ENCODE measurements around the gene STRN.
"Not testable (repeated sequence)": the region's sequence is repeated elsewhere in the genome, so short reads cannot be mapped to it uniquely, and the experiment has no call there.

STRN gene

DNA sequence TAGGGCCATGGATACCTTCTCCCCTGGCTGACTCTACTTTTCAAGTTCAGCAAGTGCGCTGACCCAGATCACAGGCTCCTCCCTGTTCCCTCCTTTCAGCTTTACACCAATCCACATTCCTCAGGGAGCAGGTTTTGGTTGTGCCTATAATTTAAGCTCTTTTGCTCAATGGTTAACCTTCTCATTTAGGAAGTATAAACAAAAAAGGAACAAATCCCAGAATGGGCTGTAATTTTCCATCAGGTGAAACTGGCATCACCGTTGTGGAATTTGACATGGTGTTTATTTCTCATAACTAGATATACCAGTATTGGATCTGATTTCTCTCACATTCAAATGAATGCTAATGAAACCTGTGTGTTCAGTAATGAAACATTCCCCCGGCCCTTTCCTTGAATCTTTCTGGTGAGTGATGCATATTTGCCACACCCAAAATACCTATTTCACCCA lies 13.6 kb downstream of the STRN start:
- TF ChIP-seq, protein P1, sequence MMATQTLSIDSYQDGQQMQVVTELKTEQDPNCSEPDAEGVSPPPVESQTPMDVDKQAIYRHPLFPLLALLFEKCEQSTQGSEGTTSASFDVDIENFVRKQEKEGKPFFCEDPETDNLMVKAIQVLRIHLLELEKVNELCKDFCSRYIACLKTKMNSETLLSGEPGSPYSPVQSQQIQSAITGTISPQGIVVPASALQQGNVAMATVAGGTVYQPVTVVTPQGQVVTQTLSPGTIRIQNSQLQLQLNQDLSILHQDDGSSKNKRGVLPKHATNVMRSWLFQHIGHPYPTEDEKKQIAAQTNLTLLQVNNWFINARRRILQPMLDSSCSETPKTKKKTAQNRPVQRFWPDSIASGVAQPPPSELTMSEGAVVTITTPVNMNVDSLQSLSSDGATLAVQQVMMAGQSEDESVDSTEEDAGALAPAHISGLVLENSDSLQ (IDR thresholded peaks at IDR 0.05), result no peak
- TF ChIP-seq FOXK2 (IDR thresholded peaks at IDR 0.05) (no peak), L3MBTL2 (conservative IDR thresholded peaks at IDR 0.05) (no peak), SP1 (IDR thresholded peaks at IDR 0.05) (no peak), ELF4 (IDR thresholded peaks at IDR 0.05) (no peak), FOXA1 (IDR thresholded peaks at IDR 0.05) (no peak), BHLHE40 (IDR thresholded peaks at IDR 0.05; ENCODE audit: borderline replicate concordance) (no peak), CTBP1 (IDR thresholded peaks at IDR 0.05; ENCODE audit: borderline replicate concordance) (no peak)
- POLR2A ChIA-PET, result no interaction called here
- DNase-seq (ENCODE audit: extremely low spot score), result no peak
- CTCF ChIA-PET, result no interaction called here

DNA sequence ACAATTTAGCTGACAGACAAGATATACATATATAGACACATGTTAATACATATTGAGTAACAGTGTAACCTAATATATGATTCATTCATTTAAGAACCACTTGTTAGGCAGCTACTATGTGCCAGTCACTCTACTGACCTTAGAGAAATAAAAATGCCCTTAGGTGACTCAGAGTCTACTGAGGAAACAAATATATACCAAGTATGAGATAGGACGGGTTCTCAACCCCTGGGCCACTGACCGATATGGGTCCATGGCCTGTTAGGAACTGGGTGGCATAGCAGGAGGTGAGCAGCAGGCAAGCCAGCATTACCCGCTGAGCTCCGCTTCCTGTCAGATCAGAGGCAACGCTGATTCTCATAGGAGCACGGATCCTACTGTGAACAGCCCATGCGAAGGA lies 14.8 kb downstream of the STRN start:
- ChIA-PET CTCF (no interaction called here), POLR2A (interaction anchor here (1.3 kb wide), 1 partner anchor 15 kb away, joined by 6 read pairs; the partner anchor contains the start of gene STRN)
- TF ChIP-seq ZNF384 (IDR thresholded peaks at IDR 0.05) (no peak), FOXK2 (IDR thresholded peaks at IDR 0.05) (no peak), SUZ12 (IDR thresholded peaks at IDR 0.05) (no peak), ELF4 (IDR thresholded peaks at IDR 0.05) (no peak)
- no peak for DNase-seq (ENCODE audit: extremely low spot score)

DNA sequence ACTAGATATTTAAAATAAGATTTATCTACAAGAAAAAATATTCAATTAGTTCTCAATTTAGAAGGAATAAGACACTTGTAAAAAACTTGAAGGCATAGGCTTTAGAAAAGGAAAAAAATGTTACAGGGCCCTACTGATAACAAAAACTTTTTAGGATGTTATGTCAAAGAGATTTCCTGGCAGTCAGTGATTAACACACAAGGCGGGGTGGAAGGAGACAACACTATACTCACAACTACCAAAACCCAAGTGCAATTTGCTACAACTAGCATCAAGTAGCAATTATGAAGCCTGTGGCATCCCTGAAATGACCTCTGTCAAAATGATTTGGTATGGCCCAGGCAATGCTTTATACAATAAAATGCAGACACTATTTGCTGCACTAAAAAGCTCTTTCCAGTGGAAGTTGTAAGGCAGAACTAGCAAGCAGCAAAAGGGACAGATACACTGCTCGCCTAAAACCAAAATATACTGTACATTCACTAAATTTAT lies 15.3 kb downstream of the STRN start:
- TF ChIP-seq SP1 (IDR thresholded peaks at IDR 0.05), result no peak
- TF ChIP-seq FOXA1 (IDR thresholded peaks at IDR 0.05), result no peak
- TF ChIP-seq, protein P1 (IDR thresholded peaks at IDR 0.05), result no peak
- TF ChIP-seq TARDBP (IDR thresholded peaks at IDR 0.05), result no peak
- TF ChIP-seq BHLHE40 (IDR thresholded peaks at IDR 0.05; ENCODE audit: borderline replicate concordance), result no peak
- ChIA-PET CTCF (no interaction called here), POLR2A (interaction anchor here (1.3 kb wide), 1 partner anchor 15 kb away, joined by 6 read pairs; the partner anchor contains the start of gene STRN)
- no peak for DNase-seq (ENCODE audit: extremely low spot score)

DNA sequence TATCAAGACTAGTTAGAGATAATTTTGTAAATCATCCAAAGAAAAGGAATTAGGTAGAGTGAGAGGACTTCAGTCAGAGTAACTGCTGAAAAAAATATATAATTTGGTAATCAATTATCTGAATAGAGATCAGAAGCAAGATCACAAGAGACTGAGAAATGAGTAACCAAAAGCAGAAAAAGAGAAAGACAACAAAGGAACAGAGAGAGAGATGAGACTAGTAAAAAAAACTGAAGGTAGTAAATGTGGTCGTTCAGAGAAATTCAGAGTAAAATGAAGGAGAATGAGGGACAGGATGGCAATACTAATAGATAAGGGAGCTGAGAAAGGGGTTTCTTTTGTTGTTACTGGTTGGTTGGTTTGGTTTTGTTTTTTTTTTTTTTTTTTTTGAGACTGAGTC lies 16.5 kb downstream of the STRN start:
- POLR2A ChIA-PET, result no interaction called here
- TF ChIP-seq FOXM1 (IDR thresholded peaks at IDR 0.05; ENCODE audit: borderline replicate concordance), result no peak
- TF ChIP-seq HDGF (IDR thresholded peaks at IDR 0.05; ENCODE audit: borderline replicate concordance), result no peak
- TF ChIP-seq ARNT (IDR thresholded peaks at IDR 0.05), result no peak
- TF ChIP-seq SUZ12 (IDR thresholded peaks at IDR 0.05), result no peak
- TF ChIP-seq CTBP1 (IDR thresholded peaks at IDR 0.05; ENCODE audit: borderline replicate concordance), result no peak
- no peak for TF ChIP-seq L3MBTL2 (conservative IDR thresholded peaks at IDR 0.05)
- no peak for TF ChIP-seq ZNF384 (IDR thresholded peaks at IDR 0.05)
- no peak for TF ChIP-seq LEF1 (IDR thresholded peaks at IDR 0.05; ENCODE audit: borderline replicate concordance)
- TF ChIP-seq ELF4 (IDR thresholded peaks at IDR 0.05), result no peak
- TF ChIP-seq TARDBP (IDR thresholded peaks at IDR 0.05), result no peak
- no peak for TF ChIP-seq FOXA1 (IDR thresholded peaks at IDR 0.05)
- TF ChIP-seq BHLHE40 (IDR thresholded peaks at IDR 0.05; ENCODE audit: borderline replicate concordance), result no peak
- TF ChIP-seq FOXK2 (IDR thresholded peaks at IDR 0.05), result no peak
- TF ChIP-seq NFRKB (IDR thresholded peaks at IDR 0.05), result no peak
- TF ChIP-seq, protein P1 (IDR thresholded peaks at IDR 0.05), result no peak
- no peak for TF ChIP-seq SP1 (IDR thresholded peaks at IDR 0.05)
- no peak for DNase-seq (ENCODE audit: extremely low spot score)
- CTCF ChIA-PET, result no interaction called here

DNA sequence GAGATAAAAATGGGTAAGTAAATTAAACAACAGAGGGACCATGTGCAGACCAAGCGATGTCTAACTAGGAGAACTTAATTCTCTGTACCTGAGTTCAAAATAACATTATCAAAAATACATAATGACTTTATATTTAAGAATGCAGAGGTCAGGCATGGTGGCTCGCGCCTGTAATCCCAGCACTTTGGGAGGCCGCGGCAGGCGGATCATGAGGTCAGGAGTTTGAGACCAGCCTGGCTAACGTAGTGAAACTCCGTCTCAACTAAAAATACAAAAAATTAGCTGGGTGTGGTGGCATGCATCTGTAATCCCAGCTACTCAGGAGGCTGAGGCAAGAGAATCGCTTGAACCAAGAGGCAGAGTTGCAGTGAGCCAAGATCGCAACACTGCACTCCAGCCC lies 21.1 kb downstream of the STRN start:
- DNase-seq (ENCODE audit: extremely low spot score); CTCF ChIA-PET: not testable (repeated sequence)

DNA sequence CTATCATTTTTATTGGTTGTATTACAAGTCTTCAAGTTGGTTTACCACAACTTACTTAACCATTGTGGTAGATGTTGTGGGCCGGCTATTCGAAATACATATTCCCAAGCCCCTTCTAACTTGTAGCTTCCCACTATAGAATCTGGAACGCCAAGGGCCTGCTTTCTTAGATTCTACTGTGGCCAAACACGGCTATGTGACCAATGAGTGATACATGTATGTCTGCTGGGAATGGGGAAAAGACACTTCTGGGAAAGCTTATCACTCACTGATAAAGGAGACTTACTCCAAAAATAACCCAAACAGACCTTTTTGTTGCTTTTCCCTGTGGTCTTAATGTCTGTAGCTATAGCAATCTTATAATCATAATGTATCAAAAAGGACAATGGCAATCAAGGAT lies 24.5 kb downstream of the STRN start:
- POLR2A ChIA-PET, result no interaction called here
- TF ChIP-seq CTBP1 (IDR thresholded peaks at IDR 0.05; ENCODE audit: borderline replicate concordance) (no peak), BHLHE40 (IDR thresholded peaks at IDR 0.05; ENCODE audit: borderline replicate concordance) (no peak), HDGF (IDR thresholded peaks at IDR 0.05; ENCODE audit: borderline replicate concordance) (no peak), ARNT (IDR thresholded peaks at IDR 0.05) (no peak), SUZ12 (IDR thresholded peaks at IDR 0.05) (no peak), FOXA1 (IDR thresholded peaks at IDR 0.05) (no peak), ELF4 (IDR thresholded peaks at IDR 0.05) (no peak), L3MBTL2 (conservative IDR thresholded peaks at IDR 0.05) (no peak), NFRKB (IDR thresholded peaks at IDR 0.05) (no peak), TARDBP (IDR thresholded peaks at IDR 0.05) (no peak), ZNF384 (IDR thresholded peaks at IDR 0.05) (no peak), LEF1 (IDR thresholded peaks at IDR 0.05; ENCODE audit: borderline replicate concordance) (no peak)
- TF ChIP-seq, protein P1 (IDR thresholded peaks at IDR 0.05), result no peak
- CTCF ChIA-PET, result no interaction called here
- DNase-seq (ENCODE audit: extremely low spot score), result no peak

More for the DNA sequence above, 21.1 kb downstream of the STRN start:
- POLR2A ChIA-PET, result not testable (repeated sequence)

DNA sequence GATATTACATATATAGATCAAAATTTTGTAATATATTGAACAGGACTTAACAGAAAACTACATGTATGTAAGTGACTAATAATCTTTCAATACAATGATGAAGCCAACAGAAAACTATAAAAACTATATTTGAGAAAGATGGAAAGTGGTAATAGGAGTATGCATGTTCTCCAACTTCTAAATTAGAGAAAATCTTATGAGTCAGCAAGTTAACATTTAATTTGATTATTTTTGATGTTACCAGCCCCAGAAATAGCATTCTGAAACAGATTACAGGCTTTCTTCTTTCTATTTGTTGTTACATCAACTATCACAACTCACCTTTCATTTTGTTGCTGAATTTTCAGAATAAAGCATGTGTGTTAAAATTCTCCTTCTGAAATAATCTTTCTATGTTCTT lies 29.8 kb downstream of the STRN start:
- POLR2A ChIA-PET; DNase-seq (ENCODE audit: extremely low spot score); CTCF ChIA-PET: not testable (repeated sequence)

DNA sequence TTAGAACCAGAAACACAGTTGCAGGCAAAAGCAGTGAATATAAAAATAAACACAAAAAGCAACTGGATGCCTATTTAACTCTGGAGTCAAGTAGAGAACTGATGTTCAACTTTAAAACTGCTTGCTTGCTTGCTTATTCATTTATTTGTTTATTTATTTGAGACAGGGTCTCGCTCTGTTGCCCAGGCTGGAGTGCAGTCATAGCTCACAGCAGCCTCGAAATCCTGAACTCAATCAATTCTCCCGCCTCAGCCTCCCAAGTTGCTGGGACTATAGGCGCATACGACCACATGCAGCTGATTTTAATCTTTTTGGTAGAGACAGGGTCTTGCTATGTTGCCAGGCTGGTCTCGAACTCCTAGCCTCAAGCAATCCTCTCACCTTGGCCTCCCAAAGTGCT lies 34.6 kb downstream of the STRN start:
- POLR2A ChIA-PET; DNase-seq (ENCODE audit: extremely low spot score); CTCF ChIA-PET: not testable (repeated sequence)

DNA sequence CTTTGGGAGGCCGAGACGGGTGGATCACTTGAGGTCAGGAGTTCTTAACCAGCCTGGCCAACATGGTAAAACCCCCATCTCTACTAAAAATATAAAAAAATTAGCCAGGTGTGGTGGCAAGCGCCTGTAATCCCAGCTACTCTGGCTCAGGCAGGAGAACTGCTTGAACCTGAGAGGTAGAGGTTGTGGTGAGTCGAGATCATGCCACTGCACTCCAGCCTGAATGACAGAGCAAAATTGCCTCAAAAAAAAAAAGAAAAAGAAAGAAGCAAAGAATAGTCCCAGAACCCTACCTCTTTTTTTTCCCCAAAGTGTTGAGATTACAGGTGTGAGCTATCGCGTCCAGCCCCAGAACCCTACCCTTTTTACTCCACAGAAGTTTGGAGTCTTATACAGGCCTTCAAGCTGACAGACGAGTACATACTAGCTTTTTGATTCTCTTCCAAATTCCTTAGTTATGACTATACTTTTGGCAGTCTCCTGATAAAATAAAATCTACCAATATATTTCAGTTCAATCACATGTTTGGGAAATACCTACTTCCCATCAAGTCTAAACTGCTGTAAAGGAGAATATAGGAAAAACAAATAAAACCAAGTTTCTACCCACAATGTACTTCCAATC lies 35.4 kb downstream of the STRN start:
- POLR2A ChIA-PET; DNase-seq (ENCODE audit: extremely low spot score); CTCF ChIA-PET: not testable (repeated sequence)
